ENCODE measurements around the gene ARMCX2.

The ARMCX2 gene

DNA sequence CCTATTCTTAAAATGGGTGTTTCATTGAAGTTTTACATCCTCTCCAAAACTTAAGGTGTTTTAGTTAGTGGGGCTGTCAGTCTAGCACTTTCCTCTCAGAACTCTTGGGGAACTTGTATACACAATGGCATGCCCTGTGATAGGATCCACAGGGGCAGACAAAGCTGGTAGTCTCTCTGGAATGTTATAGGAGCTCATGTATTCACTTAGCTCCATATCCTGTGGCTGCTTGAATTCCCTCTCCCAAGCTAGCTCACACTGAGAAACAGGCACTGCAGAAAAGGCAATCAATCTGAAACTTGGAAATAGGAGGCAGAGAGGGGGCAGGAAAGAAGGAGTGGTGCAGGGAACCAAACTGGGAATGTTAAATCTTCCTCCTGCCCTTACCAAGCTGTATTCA, 26.3 kb upstream of the ARMCX2 start:
- H3K36me3 ChIP-seq (ENCODE audit: control insufficient read depth, insufficient read depth, low read length), result no peaks in the 10 kb centered on the region
- H2BK120ac ChIP-seq (ENCODE audit: low read depth, low read length), result no peak overlapping the region
- H3K18ac ChIP-seq (ENCODE audit: low read length), result no peak overlapping the region
- H3K27ac ChIP-seq (ENCODE audit: low read depth, low read length), result no peak overlapping the region
- H3K23ac ChIP-seq (ENCODE audit: low read length), result no peak overlapping the region
- H2BK15ac ChIP-seq (replicated peaks; ENCODE audit: low read depth), result no peak overlapping the region
- no peak overlapping the region for H4K5ac ChIP-seq (ENCODE audit: low read length)
- no peaks in the 10 kb centered on the region for H3K4me1 ChIP-seq (ENCODE audit: control insufficient read depth, low read depth, low read length)
- H3K56ac ChIP-seq (ENCODE audit: low read length), result no peak overlapping the region
- peak; percentile 82 for DNase-seq
- H3K79me1 ChIP-seq (ENCODE audit: low read length), result no peaks in the 10 kb centered on the region
- no peak overlapping the region for H2AK5ac ChIP-seq (ENCODE audit: low read length)
- H3K27me3 ChIP-seq (ENCODE audit: insufficient read depth, low read length, poor library complexity), result no peaks in the 10 kb centered on the region
- no peak overlapping the region for H3K4me2 ChIP-seq (ENCODE audit: low read length)
- no peak overlapping the region for H3K4me3 ChIP-seq (ENCODE audit: low read length)
- H3K9ac ChIP-seq (ENCODE audit: low read length), result no peak overlapping the region
- no peak overlapping the region for H3K4ac ChIP-seq (ENCODE audit: low read depth, low read length)
- no peak overlapping the region for H4K8ac ChIP-seq (ENCODE audit: low read depth, low read length)
- H3K79me2 ChIP-seq (ENCODE audit: control insufficient read depth, insufficient read depth, low read length), result no peaks in the 10 kb centered on the region
- H2BK5ac ChIP-seq (ENCODE audit: low read length), result no peak overlapping the region

DNA sequence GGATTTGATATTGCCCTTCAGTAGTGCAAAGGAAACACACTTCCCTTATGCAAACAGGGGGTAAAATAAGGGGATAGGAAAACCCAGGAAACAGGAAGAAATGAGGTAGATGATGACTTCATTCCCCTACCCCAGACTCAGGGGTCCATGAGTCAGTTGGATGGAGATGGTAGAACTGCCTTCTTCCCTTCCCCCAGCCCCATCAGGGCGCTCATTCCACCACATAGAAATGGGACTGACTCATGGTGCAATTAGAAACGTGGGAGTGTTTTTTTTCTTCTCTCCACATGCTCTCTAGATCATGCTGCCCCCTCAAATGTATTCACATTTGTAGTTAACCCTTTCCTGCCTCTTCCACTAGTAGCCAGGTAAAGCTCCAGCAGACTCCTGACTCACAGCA, 23.1 kb upstream of the ARMCX2 start:
- H2BK5ac ChIP-seq (ENCODE audit: low read length), result no peak overlapping the region
- no peaks in the 10 kb centered on the region for H3K79me1 ChIP-seq (ENCODE audit: low read length)
- no peak overlapping the region for H3K56ac ChIP-seq (ENCODE audit: low read length)
- H4K8ac ChIP-seq (ENCODE audit: low read depth, low read length), result no peak overlapping the region
- H2AK5ac ChIP-seq (ENCODE audit: low read length), result no peak overlapping the region
- H3K4me1 ChIP-seq (ENCODE audit: control insufficient read depth, low read depth, low read length), result no peaks in the 10 kb centered on the region
- peak; percentile 57 for DNase-seq
- no peak overlapping the region for H4K5ac ChIP-seq (ENCODE audit: low read length)
- H3K79me2 ChIP-seq (ENCODE audit: control insufficient read depth, insufficient read depth, low read length), result no peaks in the 10 kb centered on the region
- no peak overlapping the region for H2BK15ac ChIP-seq (replicated peaks; ENCODE audit: low read depth)
- no peak overlapping the region for H3K27ac ChIP-seq (ENCODE audit: low read depth, low read length)
- no peaks in the 10 kb centered on the region for H3K27me3 ChIP-seq (ENCODE audit: insufficient read depth, low read length, poor library complexity)
- no peak overlapping the region for H3K4ac ChIP-seq (ENCODE audit: low read depth, low read length)
- no peak overlapping the region for H3K4me3 ChIP-seq (ENCODE audit: low read length)
- no peak overlapping the region for H3K23ac ChIP-seq (ENCODE audit: low read length)
- no peak overlapping the region for H3K18ac ChIP-seq (ENCODE audit: low read length)
- no peak overlapping the region for H2BK120ac ChIP-seq (ENCODE audit: low read depth, low read length)
- no peaks in the 10 kb centered on the region for H3K36me3 ChIP-seq (ENCODE audit: control insufficient read depth, insufficient read depth, low read length)
- no peak overlapping the region for H3K4me2 ChIP-seq (ENCODE audit: low read length)
- H3K9ac ChIP-seq (ENCODE audit: low read length), result no peak overlapping the region
- WGBS (ENCODE audit: extremely low coverage, insufficient coverage, low lambda C conversion rate), result no CpG with 5 or more reads among the region's 2 CpGs

DNA sequence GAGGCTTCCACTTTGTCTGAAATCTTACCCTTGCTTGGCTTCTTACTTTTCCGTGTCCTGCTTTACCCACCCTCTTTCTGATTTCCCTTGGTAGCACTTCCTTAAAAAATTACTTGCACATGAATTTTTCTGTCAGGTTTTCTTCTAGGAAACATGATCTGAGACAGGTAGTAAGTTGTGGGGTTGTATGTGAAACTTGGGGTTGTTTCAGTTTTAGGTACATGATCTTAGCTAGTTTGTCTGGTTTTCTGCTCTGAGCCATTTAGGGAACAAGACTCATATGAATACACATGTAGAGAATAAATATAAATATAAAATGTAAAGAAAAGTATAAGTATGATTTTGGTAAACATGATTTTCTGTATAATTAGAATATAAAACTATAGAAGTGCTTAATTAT, 17.4 kb upstream of the ARMCX2 start:
- Histone ChIP-seq H4K5ac (ENCODE audit: low read length) (no peak overlapping the region), H3K27me3 (ENCODE audit: insufficient read depth, low read length, poor library complexity) (no peaks in the 10 kb centered on the region), H4K8ac (ENCODE audit: low read depth, low read length) (no peak overlapping the region), H3K36me3 (ENCODE audit: control insufficient read depth, insufficient read depth, low read length) (no peaks in the 10 kb centered on the region), H3K79me2 (ENCODE audit: control insufficient read depth, insufficient read depth, low read length) (no peaks in the 10 kb centered on the region), H3K23ac (ENCODE audit: low read length) (no peak overlapping the region), H3K4ac (ENCODE audit: low read depth, low read length) (no peak overlapping the region), H2BK120ac (ENCODE audit: low read depth, low read length) (no peak overlapping the region), H2BK15ac (replicated peaks; ENCODE audit: low read depth) (no peak overlapping the region), H3K4me1 (ENCODE audit: control insufficient read depth, low read depth, low read length) (no peaks in the 10 kb centered on the region), H3K18ac (ENCODE audit: low read length) (no peak overlapping the region), H3K27ac (ENCODE audit: low read depth, low read length) (no peak overlapping the region), H2AK5ac (ENCODE audit: low read length) (no peak overlapping the region), H3K79me1 (ENCODE audit: low read length) (no peaks in the 10 kb centered on the region), H3K4me2 (ENCODE audit: low read length) (no peak overlapping the region), H2BK5ac (ENCODE audit: low read length) (no peak overlapping the region), H3K56ac (ENCODE audit: low read length) (no peak overlapping the region), H3K4me3 (ENCODE audit: low read length) (no peak overlapping the region), H3K9ac (ENCODE audit: low read length) (no peak overlapping the region)
- WGBS (ENCODE audit: extremely low coverage, insufficient coverage, low lambda C conversion rate), result no CpG with 5 or more reads among the region's 1 CpG
- DNase-seq, result no peak

DNA sequence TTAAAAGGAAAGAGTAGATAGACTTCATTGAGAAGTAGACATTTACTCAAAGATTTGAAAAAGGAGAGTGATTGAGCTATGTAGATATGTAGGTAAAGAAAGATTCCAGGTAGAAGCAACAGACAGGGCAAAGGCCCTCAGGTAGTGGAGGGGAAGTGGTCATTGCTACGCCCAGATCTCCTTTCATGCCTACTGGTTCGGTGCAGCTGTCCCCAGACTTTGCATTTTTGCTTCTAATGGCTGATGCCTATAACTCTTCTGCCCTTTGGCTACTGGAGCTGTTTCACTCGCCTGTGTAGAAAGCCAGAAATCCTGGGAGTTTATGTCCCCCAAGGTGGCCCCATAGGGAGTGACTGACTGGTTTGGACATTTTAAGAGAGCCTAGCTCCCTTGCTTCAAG, 16.9 kb upstream of the ARMCX2 start:
- H3K36me3 ChIP-seq (ENCODE audit: control insufficient read depth, insufficient read depth, low read length), result no peaks in the 10 kb centered on the region
- no peak overlapping the region for H3K18ac ChIP-seq (ENCODE audit: low read length)
- H3K4me2 ChIP-seq (ENCODE audit: low read length), result no peak overlapping the region
- H3K27ac ChIP-seq (ENCODE audit: low read depth, low read length), result no peak overlapping the region
- H3K27me3 ChIP-seq (ENCODE audit: insufficient read depth, low read length, poor library complexity), result no peaks in the 10 kb centered on the region
- H2AK5ac ChIP-seq (ENCODE audit: low read length), result no peak overlapping the region
- no peaks in the 10 kb centered on the region for H3K4me1 ChIP-seq (ENCODE audit: control insufficient read depth, low read depth, low read length)
- no peak overlapping the region for H4K8ac ChIP-seq (ENCODE audit: low read depth, low read length)
- no peaks in the 10 kb centered on the region for H3K79me2 ChIP-seq (ENCODE audit: control insufficient read depth, insufficient read depth, low read length)
- H3K79me1 ChIP-seq (ENCODE audit: low read length), result no peaks in the 10 kb centered on the region
- no peak overlapping the region for H4K5ac ChIP-seq (ENCODE audit: low read length)
- H2BK15ac ChIP-seq (replicated peaks; ENCODE audit: low read depth), result no peak overlapping the region
- H2BK120ac ChIP-seq (ENCODE audit: low read depth, low read length), result no peak overlapping the region
- no peak overlapping the region for H2BK5ac ChIP-seq (ENCODE audit: low read length)
- no CpG with 5 or more reads among the region's 3 CpGs for WGBS (ENCODE audit: extremely low coverage, insufficient coverage, low lambda C conversion rate)
- H3K4me3 ChIP-seq (ENCODE audit: low read length), result no peak overlapping the region
- no peak overlapping the region for H3K9ac ChIP-seq (ENCODE audit: low read length)
- no peak overlapping the region for H3K23ac ChIP-seq (ENCODE audit: low read length)
- no peak overlapping the region for H3K56ac ChIP-seq (ENCODE audit: low read length)
- H3K4ac ChIP-seq (ENCODE audit: low read depth, low read length), result no peak overlapping the region
- DNase-seq, result no peak

DNA sequence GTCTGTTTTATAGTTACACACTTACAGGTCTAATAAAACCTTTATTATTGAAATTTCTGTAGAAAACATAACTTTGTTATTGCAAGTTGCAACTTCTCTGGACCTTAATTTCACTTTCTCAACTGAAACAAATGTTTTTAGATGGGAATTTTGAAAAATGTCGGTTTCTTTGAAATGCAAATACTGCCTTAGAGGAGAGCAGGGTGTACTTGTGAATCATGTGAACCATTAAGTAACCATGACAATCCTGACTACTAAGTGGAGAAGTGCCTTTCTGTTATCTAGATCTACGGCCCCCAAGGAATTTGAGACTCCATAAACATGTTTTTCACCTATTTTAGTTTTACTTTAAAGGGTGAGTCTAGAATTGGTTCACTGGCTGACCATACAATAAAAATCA, 8.5 kb upstream of the ARMCX2 start:
- H3K23ac ChIP-seq (ENCODE audit: low read length), result no peak overlapping the region
- H3K18ac ChIP-seq (ENCODE audit: low read length), result no peak overlapping the region
- no peaks in the 10 kb centered on the region for H3K36me3 ChIP-seq (ENCODE audit: control insufficient read depth, insufficient read depth, low read length)
- H4K8ac ChIP-seq (ENCODE audit: low read depth, low read length), result no peak overlapping the region
- H3K27me3 ChIP-seq (ENCODE audit: insufficient read depth, low read length, poor library complexity), result no peaks in the 10 kb centered on the region
- peak; percentile 59 for DNase-seq
- no CpG with 5 or more reads among the region's 2 CpGs for WGBS (ENCODE audit: extremely low coverage, insufficient coverage, low lambda C conversion rate)
- H2BK5ac ChIP-seq (ENCODE audit: low read length), result no peak overlapping the region
- H3K79me1 ChIP-seq (ENCODE audit: low read length), result no peaks in the 10 kb centered on the region
- no peak overlapping the region for H3K56ac ChIP-seq (ENCODE audit: low read length)
- H3K4me3 ChIP-seq (ENCODE audit: low read length), result no peak overlapping the region
- no peak overlapping the region for H2AK5ac ChIP-seq (ENCODE audit: low read length)
- no peak overlapping the region for H3K4me2 ChIP-seq (ENCODE audit: low read length)
- H2BK15ac ChIP-seq (replicated peaks; ENCODE audit: low read depth), result no peak overlapping the region
- no peak overlapping the region for H2BK120ac ChIP-seq (ENCODE audit: low read depth, low read length)
- H3K27ac ChIP-seq (ENCODE audit: low read depth, low read length), result no peak overlapping the region
- no peaks in the 10 kb centered on the region for H3K79me2 ChIP-seq (ENCODE audit: control insufficient read depth, insufficient read depth, low read length)
- no peak overlapping the region for H3K4ac ChIP-seq (ENCODE audit: low read depth, low read length)
- H3K9ac ChIP-seq (ENCODE audit: low read length), result no peak overlapping the region
- H4K5ac ChIP-seq (ENCODE audit: low read length), result no peak overlapping the region
- no peaks in the 10 kb centered on the region for H3K4me1 ChIP-seq (ENCODE audit: control insufficient read depth, low read depth, low read length)

DNA sequence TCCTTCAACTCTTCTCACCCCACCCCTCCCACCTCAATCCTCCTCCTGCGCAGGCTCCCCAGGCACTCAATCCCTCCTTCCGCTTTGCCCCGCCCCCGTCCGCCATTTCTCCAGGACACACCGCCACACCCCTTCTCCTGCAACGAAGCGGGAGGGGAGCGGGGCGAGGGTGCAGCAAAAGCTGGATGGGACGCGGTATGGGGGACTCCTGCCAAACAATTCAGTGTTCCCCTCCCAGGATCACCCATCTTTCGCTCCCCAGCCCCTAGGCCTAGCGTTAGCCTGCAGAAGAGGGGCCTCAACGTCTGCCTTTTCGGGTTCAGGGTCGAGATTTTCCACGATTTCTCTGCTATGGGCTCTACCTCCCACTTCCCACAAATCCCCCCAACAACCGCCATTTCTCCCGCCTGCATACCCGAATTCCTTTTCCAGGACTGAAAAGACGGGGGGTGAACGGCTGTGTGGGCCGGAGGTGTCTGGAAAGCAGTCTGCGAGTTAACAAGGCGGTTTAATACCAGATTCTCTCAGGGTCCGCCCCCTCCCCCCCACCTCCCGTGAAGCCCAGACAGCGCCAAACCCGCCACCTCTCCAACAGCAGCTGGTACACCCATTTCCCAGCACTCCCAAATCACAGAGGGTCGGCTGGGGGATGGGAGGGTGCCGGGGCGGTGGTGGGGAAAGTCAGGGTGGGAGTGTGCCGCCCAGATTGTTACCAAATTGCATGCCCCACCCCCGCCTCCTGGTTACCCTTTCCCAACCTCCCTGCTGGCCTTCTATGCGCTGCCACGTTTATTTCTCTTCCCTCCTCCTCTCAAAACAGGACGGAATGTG, 774 bp downstream of the ARMCX2 start:
- Histone ChIP-seq H2BK15ac (replicated peaks; ENCODE audit: low read depth) (no peak overlapping the region), H3K36me3 (ENCODE audit: control insufficient read depth, insufficient read depth, low read length) (no peaks in the 10 kb centered on the region), H3K79me1 (ENCODE audit: low read length) (no peaks in the 10 kb centered on the region), H2BK5ac (ENCODE audit: low read length) (no peak overlapping the region), H3K4me1 (ENCODE audit: control insufficient read depth, low read depth, low read length) (no peaks in the 10 kb centered on the region), H2BK120ac (ENCODE audit: low read depth, low read length) (no peak overlapping the region), H2AK5ac (ENCODE audit: low read length) (no peak overlapping the region), H3K4me2 (ENCODE audit: low read length) (peak overlapping the region; percentile 62), H3K18ac (ENCODE audit: low read length) (peak overlapping the region; percentile 76), H4K8ac (ENCODE audit: low read depth, low read length) (no peak overlapping the region), H3K9ac (ENCODE audit: low read length) (peak overlapping the region; percentile 88), H3K27ac (ENCODE audit: low read depth, low read length) (peak overlapping the region; percentile 17), H3K23ac (ENCODE audit: low read length) (peak overlapping the region; percentile 45), H3K79me2 (ENCODE audit: control insufficient read depth, insufficient read depth, low read length) (no peaks in the 10 kb centered on the region), H3K4ac (ENCODE audit: low read depth, low read length) (peak overlapping the region; percentile 87), H4K5ac (ENCODE audit: low read length) (no peak overlapping the region), H3K4me3 (ENCODE audit: low read length) (peak overlapping the region; percentile 84), H3K56ac (ENCODE audit: low read length) (peak overlapping the region; percentile 88), H3K27me3 (ENCODE audit: insufficient read depth, low read length, poor library complexity) (no peaks in the 10 kb centered on the region)
- WGBS (ENCODE audit: extremely low coverage, insufficient coverage, low lambda C conversion rate), result no CpG with 5 or more reads among the region's 38 CpGs
- DNase-seq, result peak; percentile 81

All from mesendoderm (in vitro differentiated cells).